HG03575 (cell line): ENCODE results near the gene RNU1-4.
"Not testable (repeated sequence)": the region's sequence is repeated elsewhere in the genome, so short reads cannot be mapped to it uniquely, and the experiment has no call there.

Experiments
- ATAC-seq: cut with Tn5 transposase; IDR thresholded peaks from one replicate; pipeline ENCODE4 v1.9.1; 2021; ENCODE audit not compliant: unreplicated experiment, insufficient number of reproducible peaks, low FRiP score; ENCODE audit errors: extremely low read depth

The RNU1-4 gene

GRCh38 chr1:16707130-16708093, 32.9 kb upstream of the RNU1-4 start:
- not testable (repeated sequence) for ATAC-seq

DNA sequence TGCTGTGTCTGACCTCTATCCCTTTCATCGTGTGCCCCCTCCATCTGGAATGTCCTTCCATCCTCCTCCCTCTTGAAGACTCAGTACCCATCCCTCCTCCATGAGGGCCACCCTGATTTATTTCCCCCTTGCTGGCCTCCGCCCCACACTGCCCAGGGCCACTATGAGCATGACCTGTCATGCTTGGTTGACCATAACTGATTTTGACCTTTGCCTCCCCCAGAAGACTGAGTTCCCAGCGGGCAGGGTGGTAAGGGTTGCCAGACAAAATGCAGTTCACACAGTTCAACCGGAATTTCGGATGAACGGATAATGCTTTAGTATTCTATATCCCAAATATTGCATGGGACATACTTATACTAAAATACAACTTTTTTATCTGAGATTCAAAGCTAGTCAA, 31.6 kb upstream of the RNU1-4 start:
- ATAC-seq = not testable (repeated sequence)

GRCh38 chr1:16709659-16710087, 30.6 kb upstream of the RNU1-4 start:
- ATAC-seq = not testable (repeated sequence)

GRCh38 chr1:16710618-16711017, 29.7 kb upstream of the RNU1-4 start:
- not testable (repeated sequence) for ATAC-seq

- ATAC-seq = not testable (repeated sequence)
Observed at GRCh38 chr1:16712131-16712530, 28.2 kb upstream of the RNU1-4 start.

- ATAC-seq = not testable (repeated sequence)
Observed at GRCh38 chr1:16712582-16712981, 27.7 kb upstream of the RNU1-4 start.

GRCh38 chr1:16712984-16713383, 27.3 kb upstream of the RNU1-4 start:
- not testable (repeated sequence) for ATAC-seq

DNA sequence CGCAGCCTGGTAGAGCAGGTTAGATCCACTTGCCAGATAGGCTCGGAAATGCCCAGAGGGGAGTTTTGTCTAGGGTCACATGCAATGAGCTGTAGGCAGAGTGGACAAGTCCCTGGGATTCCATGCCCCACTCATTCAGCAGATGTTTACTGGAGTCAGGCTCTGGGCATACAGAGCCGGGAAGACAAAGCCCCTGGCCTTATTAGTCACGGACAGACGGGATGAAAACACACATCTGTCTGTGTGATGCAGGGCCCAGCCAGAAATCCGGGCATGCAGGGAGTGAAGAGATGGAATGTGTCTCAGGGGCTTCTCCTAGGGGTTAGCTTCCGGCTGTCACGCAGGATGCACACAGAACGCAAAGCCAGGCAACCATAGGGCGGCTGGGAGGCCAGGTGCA, 26.8 kb upstream of the RNU1-4 start:
- ATAC-seq = not testable (repeated sequence)

- no peak for ATAC-seq
Observed at GRCh38 chr1:16716691-16717335, 23.5 kb upstream of the RNU1-4 start.

DNA sequence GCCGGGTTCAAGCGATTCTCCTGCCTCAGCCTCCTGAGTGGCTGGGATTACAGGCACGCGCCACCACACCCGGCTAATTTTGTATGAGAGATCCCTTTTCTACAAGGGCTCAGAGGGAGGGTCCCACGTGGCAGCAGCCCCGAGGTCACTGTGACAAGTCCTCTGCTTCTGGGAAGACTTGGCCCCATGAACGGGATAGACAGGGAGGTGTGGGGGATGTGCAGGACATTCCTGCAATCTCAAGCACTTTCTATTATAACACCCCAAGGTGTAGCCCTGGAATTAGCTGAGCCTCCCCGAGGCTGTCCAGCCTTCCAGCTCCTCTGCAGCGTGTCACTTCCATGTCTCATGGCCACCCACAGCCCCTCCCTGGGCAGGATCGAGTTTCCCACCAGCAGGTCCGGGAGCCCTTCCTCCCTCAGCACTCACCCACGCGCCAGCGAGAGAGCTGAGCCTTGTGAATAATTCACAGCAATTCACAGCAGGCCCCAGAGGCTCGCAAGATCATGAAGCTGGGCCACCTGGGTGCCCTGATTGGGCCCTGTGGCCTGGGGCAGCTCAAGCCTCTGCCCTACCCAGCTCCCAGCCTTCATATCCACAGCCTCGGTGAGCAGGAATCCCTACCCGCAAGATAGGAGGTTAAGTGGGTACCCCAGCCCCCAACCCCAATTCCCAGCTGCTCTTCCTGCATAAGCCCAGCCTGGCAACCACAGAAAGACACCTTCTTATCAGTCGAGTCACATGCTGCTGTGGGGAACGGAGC, 22.8 kb upstream of the RNU1-4 start:
- no peak for ATAC-seq

DNA sequence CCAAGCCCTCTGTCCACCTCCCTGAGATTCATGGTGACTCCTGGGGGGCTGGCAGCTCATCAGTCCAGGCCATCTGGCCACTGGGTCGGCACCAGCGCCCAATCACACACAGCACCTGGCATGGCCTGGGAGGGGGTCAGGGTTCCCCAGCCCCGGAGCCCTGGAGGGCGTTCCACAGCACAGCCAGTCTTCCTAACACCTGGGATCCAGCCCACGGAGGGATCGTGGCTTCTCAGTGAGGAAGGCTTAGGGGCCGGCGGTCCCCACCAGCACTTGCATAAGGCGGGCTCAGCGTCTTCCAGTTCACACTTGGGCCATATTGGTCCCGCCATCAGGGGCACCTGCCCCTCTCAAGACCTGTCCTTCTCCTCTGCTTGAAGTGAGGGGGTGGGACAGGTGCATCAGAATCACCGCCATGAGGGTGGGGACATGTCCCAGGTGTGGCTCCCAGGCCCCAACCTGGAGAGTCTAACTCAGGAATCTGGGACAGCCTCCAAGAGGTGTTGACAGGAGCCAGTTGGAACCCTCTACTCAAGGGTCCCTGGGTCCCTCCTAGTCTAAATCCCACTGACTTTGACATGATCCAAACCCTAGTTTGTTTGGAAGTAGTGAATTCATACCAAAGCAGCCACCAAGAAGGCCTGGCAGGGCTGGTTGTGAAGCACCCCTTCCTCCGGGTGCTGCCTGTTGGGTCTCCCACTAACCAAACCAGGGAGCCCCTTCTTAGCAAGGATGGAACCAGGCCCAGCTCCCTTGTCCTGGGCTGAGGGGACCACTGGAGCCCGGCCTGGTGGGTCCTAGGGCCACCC, 22.0 kb upstream of the RNU1-4 start:
- ATAC-seq = not testable (repeated sequence)

GRCh38 chr1:16718908-16719533, 21.3 kb upstream of the RNU1-4 start:
- no peak for ATAC-seq

DNA sequence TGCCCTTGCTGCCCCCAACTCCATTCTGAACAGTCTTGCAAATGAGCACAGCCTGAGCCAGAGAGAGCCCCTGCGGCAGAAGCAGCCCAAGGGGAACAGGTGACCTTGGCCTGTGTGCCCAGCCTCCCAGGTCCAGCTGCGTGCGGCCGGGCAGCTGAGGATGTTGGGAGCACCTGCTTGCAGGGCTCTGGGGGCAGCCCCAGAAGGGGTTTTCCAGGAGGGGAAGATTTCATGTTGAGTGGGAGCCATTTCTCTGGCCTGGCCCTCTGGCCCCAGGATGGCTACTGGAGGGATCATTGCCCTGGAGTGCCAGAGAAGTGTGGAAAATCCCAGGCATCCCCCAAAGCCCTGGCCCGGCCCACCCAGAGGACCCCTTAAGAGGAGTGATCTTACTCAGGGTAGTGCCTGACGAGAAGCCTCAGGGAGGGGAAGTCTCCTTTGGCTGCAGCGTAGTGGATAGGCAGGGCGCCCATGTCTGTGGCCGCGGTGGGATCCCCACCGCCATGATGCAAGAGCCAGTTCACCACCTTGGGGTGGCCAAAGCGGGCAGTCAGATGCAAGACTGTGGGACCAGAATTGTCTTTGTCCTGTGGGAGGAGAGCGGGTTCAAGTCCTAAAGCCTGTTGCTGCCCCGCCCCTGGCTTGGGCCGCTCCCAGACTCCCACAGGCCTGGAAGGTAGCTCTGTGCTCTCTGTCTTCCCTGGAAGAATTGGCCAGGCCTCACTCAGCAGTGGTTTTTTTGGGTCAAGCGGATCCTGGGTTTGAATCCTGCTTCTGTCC, 20.6 kb upstream of the RNU1-4 start:
- no peak for ATAC-seq

- ATAC-seq = no peak
Observed at GRCh38 chr1:16720351-16721223, 19.7 kb upstream of the RNU1-4 start.

DNA sequence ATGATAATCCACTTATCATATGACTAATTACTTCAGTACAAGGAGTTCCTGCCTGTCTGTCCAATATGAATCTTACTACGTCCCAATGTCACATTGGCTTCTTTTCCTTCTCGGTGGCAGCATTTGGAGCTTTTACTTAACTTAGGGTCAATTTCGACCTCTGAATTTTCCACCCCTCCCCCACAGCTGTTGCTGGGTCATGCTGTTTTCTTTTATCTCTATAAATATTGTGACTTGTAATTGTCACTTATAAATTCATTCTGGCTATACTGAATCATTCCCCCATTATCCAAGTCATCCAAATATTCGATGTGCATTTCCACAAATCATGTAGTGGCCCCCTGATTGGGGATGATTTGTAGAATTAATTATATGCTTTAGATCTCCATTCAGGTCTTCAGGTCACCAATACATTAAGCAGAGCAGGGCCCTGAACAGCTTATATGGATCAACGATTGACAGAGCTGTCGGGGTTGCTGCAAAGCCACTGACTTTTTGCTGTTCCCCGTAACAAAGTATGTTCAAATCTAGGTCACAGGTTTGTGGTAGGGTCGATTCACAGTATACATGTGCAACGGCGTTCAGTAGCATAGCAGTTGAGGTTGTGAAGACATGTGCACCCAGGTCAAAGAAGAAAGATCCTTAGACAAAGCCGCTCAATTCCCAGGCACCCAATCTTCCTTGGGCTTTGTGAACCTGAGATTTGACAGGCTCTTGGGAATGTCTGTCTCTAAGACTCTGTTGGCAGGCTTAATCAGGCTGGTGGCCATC, 18.3 kb upstream of the RNU1-4 start:
- no peak for ATAC-seq
